H9 (cell line): ENCODE data around the gene HSFX4. TPM values are rescaled to one million over a fixed set of nuclear protein-coding genes. Genes with fewer than 3 reads are reported as not detected.

Source experiments
- DNase-seq: peaks from one replicate; pipeline ENCODE4 v3.0.0-alpha.2; 2017
- H2AFZ ChIP-seq: one replicate; pipeline ENCODE4 v1.6.1; 2013; ENCODE audit warnings: mild to moderate bottlenecking, low read length, control low read depth, moderate library complexity
- H2AK5ac ChIP-seq: 2 replicates; pipeline ENCODE4 v1.6.1; 2013; ENCODE audit warnings: low read length, control low read depth, mixed read lengths; ENCODE audit not compliant: insufficient read length
- H2BK120ac ChIP-seq: one replicate; pipeline ENCODE4 v1.6.1; 2013; ENCODE audit warnings: low read depth, mild to moderate bottlenecking, low read length, control low read depth, inconsistent platforms; ENCODE audit not compliant: poor library complexity, severe bottlenecking
- H2BK12ac ChIP-seq: 2 replicates; pipeline ENCODE4 v1.6.1; 2013; ENCODE audit warnings: low read length, control low read depth, mixed read lengths, low read depth; ENCODE audit not compliant: insufficient read length
- H2BK15ac ChIP-seq: 2 replicates; pipeline ENCODE4 v1.6.1; 2013; ENCODE audit warnings: low read depth, low read length, control low read depth
- H2BK20ac ChIP-seq: one replicate; pipeline ENCODE4 v1.6.1; 2013; ENCODE audit warnings: low read depth, mild to moderate bottlenecking, low read length, control low read depth, inconsistent platforms; ENCODE audit not compliant: poor library complexity, severe bottlenecking
- H2BK5ac ChIP-seq: 2 replicates; pipeline ENCODE4 v1.6.1; 2013; ENCODE audit warnings: low read length, control low read depth, mixed read lengths; ENCODE audit not compliant: insufficient read length
- H3K14ac ChIP-seq: 2 replicates; pipeline ENCODE4 v1.6.1; 2013; ENCODE audit warnings: low read length, control low read depth; ENCODE audit not compliant: insufficient read depth
- H3K18ac ChIP-seq: 2 replicates; pipeline ENCODE4 v1.6.1; 2013; ENCODE audit warnings: low read depth, mild to moderate bottlenecking, mixed read lengths, low read length, control low read depth; ENCODE audit not compliant: insufficient read length
- H3K23ac ChIP-seq: 2 replicates; pipeline ENCODE4 v1.6.1; 2013; ENCODE audit warnings: low read length, control low read depth, mixed read lengths, low read depth; ENCODE audit not compliant: insufficient read length
- H3K23me2 ChIP-seq: 2 replicates; pipeline ENCODE4 v1.6.1; 2013; ENCODE audit warnings: low read depth, mild to moderate bottlenecking, mixed read lengths, low read length, control low read depth; ENCODE audit not compliant: insufficient read length, poor library complexity, severe bottlenecking
- H3K27ac ChIP-seq: 2 replicates; pipeline ENCODE4 v1.5.1; 2013; ENCODE audit warnings: low read length, control low read depth, mixed read lengths, low read depth; ENCODE audit not compliant: insufficient read length
- H3K27me3 ChIP-seq: 2 replicates; pipeline ENCODE4 v1.6.1; 2013; ENCODE audit warnings: low read length, control low read depth, inconsistent platforms; ENCODE audit not compliant: insufficient read depth
- H3K4ac ChIP-seq: 2 replicates; pipeline ENCODE4 v1.6.1; 2013; ENCODE audit warnings: low read depth, mild to moderate bottlenecking, control low read depth, inconsistent platforms, low read length, moderate library complexity
- H3K4me1 ChIP-seq: 2 replicates; pipeline ENCODE4 v1.6.1; 2013; ENCODE audit warnings: low read length, control low read depth, inconsistent platforms; ENCODE audit not compliant: insufficient read depth
- H3K4me2 ChIP-seq: 2 replicates; pipeline ENCODE4 v1.6.1; 2013; ENCODE audit warnings: low read length, control low read depth, mixed read lengths; ENCODE audit not compliant: insufficient read length, insufficient read depth
- H3K56ac ChIP-seq: 2 replicates; pipeline ENCODE4 v1.6.1; 2013; ENCODE audit warnings: low read depth, mild to moderate bottlenecking, mixed read lengths, low read length, control low read depth; ENCODE audit not compliant: insufficient read length
- H3K79me1 ChIP-seq: 2 replicates; pipeline ENCODE4 v1.6.1; 2013; ENCODE audit warnings: low read depth, mild to moderate bottlenecking, moderate library complexity, low read length, control low read depth, inconsistent platforms; ENCODE audit not compliant: insufficient read depth, poor library complexity, severe bottlenecking
- H3K79me2 ChIP-seq: 2 replicates; pipeline ENCODE4 v1.6.1; 2013; ENCODE audit warnings: low read length, control low read depth, inconsistent platforms; ENCODE audit not compliant: insufficient read depth
- H3K9ac ChIP-seq: 2 replicates; pipeline ENCODE4 v1.6.1; 2013; ENCODE audit warnings: low read length, control low read depth, mixed read lengths; ENCODE audit not compliant: insufficient read length; ENCODE audit errors: extremely low read depth
- H3K9me3 ChIP-seq: one replicate; pipeline ENCODE4 v1.6.1; 2013; ENCODE audit warnings: low read depth, low read length, inconsistent platforms; ENCODE audit not compliant: control insufficient read depth
- H3T11ph ChIP-seq: one replicate; pipeline ENCODE4 v1.6.1; 2013; ENCODE audit warnings: mild to moderate bottlenecking, low read length, control low read depth, inconsistent platforms
- H4K20me1 ChIP-seq: one replicate; pipeline ENCODE4 v1.6.1; 2013; ENCODE audit not compliant: control insufficient read depth, insufficient read length, insufficient read depth
- H4K5ac ChIP-seq: 2 replicates; pipeline ENCODE4 v1.6.1; 2013; ENCODE audit warnings: low read depth, mild to moderate bottlenecking, mixed read lengths, low read length, control low read depth; ENCODE audit not compliant: insufficient read length
- H4K8ac ChIP-seq: replicated peaks from 2 replicates; pipeline ENCODE4 v1.6.1; 2013; ENCODE audit warnings: low read length, control low read depth, mixed read lengths, low read depth; ENCODE audit not compliant: insufficient read length
- H4K91ac ChIP-seq: 2 replicates; pipeline ENCODE4 v1.6.1; 2013; ENCODE audit warnings: low read depth, mild to moderate bottlenecking, moderate library complexity, mixed read lengths, low read length, control low read depth; ENCODE audit not compliant: insufficient read length
- H3K27ac Mint-ChIP-seq, 3 experiments: 2 replicates in 2 of 3; 3 replicates in 1 of 3; pipeline ENCODE4 v1.8.0; 2020 to 2021; ENCODE audit warnings: mixed read lengths in 3 of 3, mild to moderate bottlenecking in 1 of 3, moderate library complexity in 1 of 3
- H3K27me3 Mint-ChIP-seq: 2 replicates; pipeline ENCODE4 v1.8.0; 2021; ENCODE audit warnings: low read depth, mild to moderate bottlenecking, moderate library complexity, mixed read lengths
- H3K36me3 Mint-ChIP-seq, 3 experiments: 2 replicates in 2 of 3; 3 replicates in 1 of 3; pipeline ENCODE4 v1.8.0; 2020 to 2021; ENCODE audit warnings: low read depth in 3 of 3, mixed read lengths in 3 of 3; ENCODE audit not compliant: insufficient read depth in 1 of 3
- H3K4me1 Mint-ChIP-seq, 2 experiments: 2 replicates each; pipeline ENCODE4 v1.8.0; 2020; ENCODE audit warnings: mixed read lengths in 2 of 2
- H3K4me3 Mint-ChIP-seq, 2 experiments: 2 replicates in 1 of 2; 3 replicates in 1 of 2; pipeline ENCODE4 v1.8.0; 2020 to 2021; ENCODE audit warnings: mild to moderate bottlenecking in 2 of 2, mixed read lengths in 2 of 2, moderate library complexity in 1 of 2
- H3K9me3 Mint-ChIP-seq, 2 experiments: 2 replicates in 1 of 2; 3 replicates in 1 of 2; pipeline ENCODE4 v1.8.0; 2020; ENCODE audit warnings: mild to moderate bottlenecking in 2 of 2, mixed read lengths in 2 of 2, moderate library complexity in 1 of 2
- CTCF ChIP-seq: fragments of 200-600 bp; sonication (generic); conservative IDR thresholded peaks from 3 replicates; pipeline ENCODE4 v1.8.0; 2021; ENCODE audit warnings: antibody characterized with exemption, mild to moderate bottlenecking
- WGBS: extraction: QIAGEN DNeasy Blood & Tissue Kit; methylation state at CpG from one replicate; pipeline ENCODE4 v1.1.7; 2013; ENCODE audit warnings: missing lambda C conversion rate, low lambda C conversion rate, mixed read lengths; ENCODE audit not compliant: insufficient read length; ENCODE audit errors: extremely low coverage; 5-methylcytosine and 5-hydroxymethylcytosine counted together
- total RNA-seq: library from RNA; stranded (reverse); gene quantifications from 2 replicates; pipeline ENCODE4 v1.2.1, GENCODE V29; 2021

Gene HSFX4
- total RNA-seq, 1 experiment from 2014 or later: not detected

- no peak overlapping the region for H4K5ac ChIP-seq
- peaks cover 1% of the 10 kb centered on the region; the same call in 1 of the 2 replicates for H3K27me3 Mint-ChIP-seq
- no peak for TF ChIP-seq CTCF
- no peak overlapping the region for H2BK12ac ChIP-seq
- no peaks in the 10 kb centered on the region for H3K4me1 ChIP-seq
- peaks cover 7% of the 10 kb centered on the region for H3K9me3 ChIP-seq
- peak overlapping the region; percentile 71; the same call in 1 of the 2 replicates for H3K14ac ChIP-seq
- H3K4me1 Mint-ChIP-seq: peaks cover 0 to 3% of the 10 kb centered on the region in 2 experiments; a peak in 1 of 4 replicates
- H3K23ac ChIP-seq: no peak overlapping the region
- no peak overlapping the region for H3K56ac ChIP-seq
- H3K79me2 ChIP-seq: no peaks in the 10 kb centered on the region
- peaks cover 7% of the 10 kb centered on the region for H3K23me2 ChIP-seq
- peak overlapping the region; percentile 42 for H3K18ac ChIP-seq
- H3K9ac ChIP-seq: peak overlapping the region; percentile 25
- H3K4me3 Mint-ChIP-seq: peak overlapping the region; percentile 80 to 90
- no peak overlapping the region for H3K27ac ChIP-seq
- peak; percentile 97 for DNase-seq
- no peak overlapping the region for H2BK20ac ChIP-seq
- H3K79me1 ChIP-seq: no peaks in the 10 kb centered on the region
- no peak overlapping the region for H4K8ac ChIP-seq
- H2BK15ac ChIP-seq: no peak overlapping the region
- H2BK120ac ChIP-seq: no peak overlapping the region
- no CpG with 5 or more reads among the region's 27 CpGs for WGBS
- no peak overlapping the region for H2AFZ ChIP-seq
- no peaks in the 10 kb centered on the region for H3K27me3 ChIP-seq
- no peak overlapping the region for H2BK5ac ChIP-seq
- H4K20me1 ChIP-seq: no peaks in the 10 kb centered on the region
- H3K4me2 ChIP-seq: peak overlapping the region; percentile 52
- no peak overlapping the region for H2AK5ac ChIP-seq
- H3K4ac ChIP-seq: no peak overlapping the region
- H4K91ac ChIP-seq: no peak overlapping the region
- H3K36me3 Mint-ChIP-seq: peaks cover 17 to 22% (median 18%) of the 10 kb centered on the region in 3 experiments
- peaks cover 45 to 49% of the 10 kb centered on the region in 2 experiments for H3K9me3 Mint-ChIP-seq
- peak overlapping the region; percentile 95 to 98 (median 97); a peak in 6 of 7 replicates for H3K27ac Mint-ChIP-seq
- no peak overlapping the region for H3T11ph ChIP-seq
Observed at GRCh38 chrX:149939905-149940673, 10.7 kb downstream of the HSFX4 start.
